Retina (tissue), 1 donor: ENCODE results near the gene SLC39A13.

Source experiments
- DNase-seq: peaks from one replicate; pipeline ENCODE4 v3.0.0-alpha.2; 2016

SLC39A13 gene

GRCh38 chr11:47433157-47433556 is 24.8 kb downstream of the SLC39A13 start:
- no peak for DNase-seq

DNA sequence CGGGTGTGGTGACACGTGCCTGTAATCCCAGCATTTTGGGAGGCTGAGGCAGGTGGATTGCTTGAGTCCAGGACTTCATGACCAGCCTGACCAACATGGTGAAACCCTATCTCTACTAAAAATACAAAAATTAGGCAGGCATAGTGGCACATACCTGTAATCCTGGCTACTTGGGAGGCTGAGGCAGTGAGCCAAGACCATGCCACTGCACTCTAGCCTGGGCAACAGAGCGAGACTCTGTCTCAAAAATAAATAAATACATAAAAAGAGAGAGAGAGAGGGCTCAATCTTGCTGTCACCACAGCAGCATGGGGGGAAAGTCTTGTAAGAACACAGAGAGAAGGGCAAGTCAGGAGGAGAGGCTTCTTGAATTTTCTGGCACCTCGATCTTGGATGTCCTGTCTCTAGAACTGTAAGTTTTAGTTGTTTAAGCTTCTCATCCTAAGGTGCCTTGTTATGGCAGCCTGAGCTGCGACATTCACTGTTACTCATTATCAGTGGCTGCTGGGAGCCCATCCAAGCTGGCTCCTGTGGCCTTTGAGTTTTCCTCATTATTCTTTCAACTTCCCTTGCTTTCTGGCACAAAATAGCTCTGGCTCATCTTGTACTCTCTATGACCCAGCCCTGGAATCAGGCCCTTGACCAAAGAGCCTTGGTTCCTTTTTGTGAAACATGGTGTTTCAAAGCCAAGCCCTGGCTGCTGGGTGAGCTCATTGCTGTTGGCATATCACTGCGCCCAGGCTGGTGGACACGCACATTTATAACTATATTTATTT is 25.8 kb downstream of the SLC39A13 start:
- DNase-seq: no peak

- no peak for DNase-seq
These were observed 27.3 kb downstream of the SLC39A13 start for GRCh38 chr11:47435687-47436086.

- DNase-seq: no peak
These were observed 28.3 kb downstream of the SLC39A13 start for GRCh38 chr11:47436726-47437125.

DNA sequence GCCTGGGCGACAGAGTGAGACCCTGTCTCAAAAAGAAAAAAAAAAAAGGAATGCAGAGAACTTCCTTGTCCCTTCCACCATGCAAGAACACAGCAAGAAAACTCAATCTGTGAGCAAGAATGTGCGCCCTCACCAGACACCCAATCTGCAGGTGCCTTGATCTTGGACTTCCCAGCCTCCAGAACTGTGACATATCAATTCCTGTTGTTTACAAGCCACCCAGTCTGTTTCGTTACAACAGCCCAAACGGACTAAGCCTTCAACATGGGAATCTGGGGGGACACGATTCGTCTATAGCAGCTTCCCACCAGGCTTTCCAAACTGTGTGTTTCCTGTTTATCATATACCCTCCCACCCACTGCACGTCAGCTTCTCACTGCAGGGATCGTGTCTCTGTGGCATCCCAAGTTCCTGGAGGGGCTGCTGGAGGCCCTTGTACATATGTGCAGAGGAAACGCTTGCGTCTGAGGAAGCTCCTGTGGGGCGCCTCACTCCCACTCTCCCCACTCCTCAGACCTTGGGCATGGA is 28.9 kb downstream of the SLC39A13 start:
- DNase-seq: no peak

- DNase-seq: no peak
These were observed 29.5 kb downstream of the SLC39A13 start for GRCh38 chr11:47437746-47438418.

DNA sequence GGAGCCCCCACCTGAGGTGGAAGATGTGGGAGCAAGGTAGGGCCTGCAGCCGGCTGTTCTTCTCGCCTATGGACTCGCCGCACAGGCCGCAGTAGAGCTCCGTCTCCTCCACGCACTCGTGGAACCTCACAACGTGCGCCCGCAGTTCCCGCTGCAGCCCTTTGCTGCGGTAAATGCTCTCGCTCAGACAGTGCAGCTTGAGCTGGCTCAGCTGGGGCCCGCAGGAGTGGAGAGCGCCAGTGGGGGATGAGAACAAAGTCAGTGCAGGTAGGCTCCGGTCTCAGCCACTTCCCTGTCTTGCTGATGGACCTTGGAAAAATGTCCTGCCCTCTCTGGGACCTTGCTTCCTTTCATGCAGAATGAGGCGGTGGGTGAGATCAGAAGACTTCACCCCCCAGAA is 30.3 kb downstream of the SLC39A13 start:
- no peak for DNase-seq

DNA sequence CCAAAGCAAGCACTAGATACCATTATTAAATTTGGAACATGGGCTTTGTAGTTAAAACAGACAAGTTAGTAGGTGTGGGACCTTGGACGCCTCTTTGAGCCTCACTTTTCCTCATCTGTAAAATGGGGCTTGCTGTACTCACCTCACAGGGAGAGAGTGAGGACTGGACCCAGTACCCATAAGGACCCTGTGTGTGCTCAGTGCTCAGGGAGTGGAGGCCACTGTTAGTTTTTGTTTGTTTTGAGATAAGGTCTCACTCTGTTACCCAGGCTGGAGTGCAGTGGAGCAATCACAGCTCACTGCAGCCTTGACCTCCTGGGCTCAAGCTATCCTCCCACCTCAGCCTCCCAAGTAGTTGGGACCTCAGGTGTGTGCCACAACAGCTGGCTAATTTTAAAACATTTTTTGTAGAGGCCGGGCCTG is 31.7 kb downstream of the SLC39A13 start:
- DNase-seq: no peak

DNA sequence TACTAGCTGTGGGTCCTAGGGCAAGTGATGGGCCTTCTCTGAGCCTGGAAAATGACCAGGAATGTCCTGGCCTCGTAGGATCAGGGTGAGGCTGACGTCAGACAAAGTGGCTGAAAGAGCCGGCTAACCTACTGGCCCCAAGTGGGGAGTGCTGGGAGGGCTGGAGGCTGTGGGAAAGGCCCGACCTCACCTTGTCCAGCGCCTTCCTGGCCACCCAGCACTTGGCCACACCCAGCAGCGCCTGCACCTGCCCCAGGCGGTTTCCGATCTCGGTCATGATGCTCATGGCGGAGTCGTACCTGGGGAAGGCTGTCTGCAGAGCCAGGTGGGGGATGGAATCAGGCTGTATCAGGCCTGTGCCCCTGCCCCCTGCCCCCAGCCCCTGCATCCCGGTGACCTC is 33.0 kb downstream of the SLC39A13 start:
- DNase-seq: no peak

GRCh38 chr11:47442514-47442913 is 34.1 kb downstream of the SLC39A13 start:
- no peak for DNase-seq

GRCh38 chr11:47443028-47443700 is 34.8 kb downstream of the SLC39A13 start:
- no peak for DNase-seq

GRCh38 chr11:47443817-47444216 is 35.4 kb downstream of the SLC39A13 start:
- no peak for DNase-seq

DNA sequence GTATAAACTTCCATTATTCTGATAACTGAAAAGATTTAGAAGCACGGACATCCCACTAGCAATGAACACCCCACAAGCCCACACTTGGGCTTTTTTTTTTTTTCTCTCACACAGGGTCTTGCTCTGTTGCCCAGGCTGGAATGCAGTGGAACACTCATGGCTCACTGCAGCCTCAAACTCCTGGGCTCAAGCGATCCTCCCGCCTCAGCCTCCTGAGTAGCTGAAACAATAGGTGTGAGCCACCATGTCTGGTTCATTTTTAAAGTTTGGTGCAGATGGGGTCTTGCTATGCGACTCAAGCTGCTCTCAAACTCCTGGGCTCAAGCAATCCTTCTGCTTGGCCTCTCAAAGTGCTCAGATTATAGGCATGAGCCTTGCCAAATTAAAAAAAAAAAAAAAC is 37.5 kb downstream of the SLC39A13 start:
- no peak for DNase-seq

DNA sequence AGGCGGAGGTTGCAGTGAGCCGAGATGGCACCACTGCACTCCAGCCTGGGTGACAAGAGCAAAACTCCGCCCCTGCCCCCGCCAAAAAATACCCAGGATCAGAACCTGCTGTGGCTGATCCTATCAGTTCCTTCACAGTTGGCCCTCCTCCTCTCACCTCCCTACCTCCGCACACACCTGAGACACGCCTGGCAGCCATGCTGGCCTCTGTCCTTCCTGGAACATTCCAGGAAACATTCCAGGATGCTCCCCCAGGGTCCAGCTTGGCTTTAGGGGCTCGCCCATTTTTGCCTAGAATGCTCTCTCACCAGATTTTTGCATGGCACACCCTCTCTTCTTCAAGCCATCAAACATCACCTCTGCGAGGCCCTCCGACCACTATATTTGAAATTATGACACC is 38.4 kb downstream of the SLC39A13 start:
- DNase-seq: no peak

- DNase-seq: no peak
These were observed 39.5 kb downstream of the SLC39A13 start for GRCh38 chr11:47447906-47448305.

GRCh38 chr11:47448566-47449427 is 40.4 kb downstream of the SLC39A13 start, which contains the start of gene RAPSN:
TSS of gene RAPSN (minus strand) at chr11:47449136. CDS start at chr11:47448964, 172 bp downstream.
- no peak for DNase-seq

DNA sequence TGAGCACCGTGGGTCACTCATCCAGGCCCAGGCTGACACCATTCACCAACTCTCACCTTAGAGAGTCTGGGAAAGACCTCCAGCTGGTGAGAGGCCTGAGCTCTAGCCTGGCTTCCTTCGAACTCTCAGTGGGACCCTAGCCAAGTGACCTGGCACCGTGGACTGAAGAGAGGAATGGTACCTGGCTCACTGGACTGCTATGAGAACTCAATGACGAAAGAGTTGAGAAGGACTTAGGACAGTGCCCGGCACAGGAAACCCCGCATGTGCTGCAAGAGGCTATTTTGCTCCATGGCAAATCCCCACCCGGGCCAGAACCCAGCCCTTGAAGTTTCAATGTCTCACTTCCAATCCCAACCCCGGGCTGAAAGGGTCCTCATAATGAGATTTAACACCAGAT is 41.2 kb downstream of the SLC39A13 start:
- no peak for DNase-seq

DNA sequence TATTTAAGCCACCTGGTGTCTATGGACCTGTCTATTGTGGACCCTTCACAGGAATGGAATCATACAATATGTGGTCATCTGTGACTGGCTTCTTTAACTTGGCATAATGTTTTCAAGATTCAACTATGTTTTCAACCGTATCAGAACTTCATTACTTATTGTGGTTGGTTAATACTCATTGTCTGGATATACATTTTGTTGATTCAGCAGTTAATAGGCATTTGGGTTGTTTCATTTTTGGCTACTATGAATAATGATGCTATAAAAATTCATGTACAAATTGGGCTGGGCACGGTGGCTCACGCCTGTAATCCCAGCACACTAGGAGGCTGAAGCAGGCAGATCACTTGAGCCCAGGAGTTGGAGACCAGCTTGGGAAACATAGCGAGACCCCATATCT is 43.0 kb downstream of the SLC39A13 start:
- no peak for DNase-seq

DNA sequence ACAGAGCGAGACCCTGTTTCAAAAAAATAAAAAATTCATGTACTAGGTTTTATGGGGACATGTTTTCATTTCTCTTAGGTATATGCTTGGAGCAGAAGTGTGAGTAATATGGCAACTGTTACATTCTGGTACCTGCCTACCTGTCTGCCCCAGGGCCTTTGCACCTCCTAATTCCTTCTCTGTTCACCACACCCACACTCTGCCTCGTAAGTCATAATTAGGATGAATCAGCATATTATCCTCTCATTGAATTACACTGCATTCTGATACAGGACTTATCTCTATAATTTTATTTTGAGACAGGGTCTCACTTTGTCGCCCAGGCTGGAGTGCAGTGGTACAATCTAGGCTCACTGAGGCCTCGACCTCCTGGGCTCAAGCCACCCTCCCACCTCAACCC is 43.6 kb downstream of the SLC39A13 start:
- DNase-seq: no peak

DNA sequence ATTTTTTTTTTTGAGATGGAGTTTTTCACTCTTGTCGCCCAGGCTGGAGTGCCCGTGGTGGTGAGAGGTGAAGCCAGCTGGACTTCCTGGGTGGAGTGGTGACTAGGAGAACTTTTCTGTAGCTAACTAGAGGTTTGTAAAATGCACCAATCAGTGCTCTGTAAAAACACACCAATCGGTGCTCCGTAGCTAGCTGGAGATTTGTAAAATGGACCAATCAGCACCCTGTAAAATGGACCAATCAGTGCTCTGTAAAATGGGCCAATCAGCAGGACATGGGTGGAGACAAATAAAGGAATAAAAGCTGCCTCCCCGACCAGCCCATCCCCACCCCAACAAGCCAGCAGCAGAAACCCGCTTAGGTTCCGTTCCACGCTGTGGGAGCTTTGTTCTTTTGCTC is 45.0 kb downstream of the SLC39A13 start:
- DNase-seq: no peak

GRCh38 chr11:47454258-47454671 is 45.9 kb downstream of the SLC39A13 start:
- peak; percentile 45 for DNase-seq

GRCh38 chr11:47460571-47461235 is 52.3 kb downstream of the SLC39A13 start:
- no peak for DNase-seq
